GM10266 (cell line): Measurements from ENCODE around the gene RNF7.

Experiments
- DNase-seq: peaks from one replicate; pipeline ENCODE4 v3.0.0; 2012; ENCODE audit errors: extremely low spot score
- CTCF ChIP-seq: IDR thresholded peaks from 2 replicates; pipeline ENCODE4 v1.5.1; 2012; ENCODE audit warnings: mild to moderate bottlenecking, low read depth; ENCODE audit not compliant: control insufficient read depth, insufficient read depth; ENCODE audit errors: missing control alignments

The RNF7 gene

GRCh38 chr3:141737093-141737492 is 1.0 kb upstream of the RNF7 start:
- no peak for DNase-seq
- TF ChIP-seq CTCF, result no peak

DNA sequence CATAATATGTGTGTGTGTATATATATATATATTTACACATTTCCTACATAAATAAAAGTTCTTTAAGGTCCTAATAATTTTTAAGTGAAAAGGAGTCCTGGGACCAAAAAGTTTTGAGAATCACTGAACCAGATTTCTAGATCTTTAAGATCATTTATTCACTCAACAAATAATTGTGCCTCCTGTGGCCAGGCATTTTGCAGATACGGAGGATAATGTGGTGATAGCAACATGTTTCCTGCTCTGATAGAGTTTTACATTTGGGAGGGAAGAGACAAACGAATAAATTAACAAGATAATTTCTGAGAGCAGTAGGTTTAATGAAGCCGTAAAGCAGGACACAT is 448 bp upstream of the RNF7 start:
- DNase-seq, result no peak

GRCh38 chr3:141738891-141739363 is 829 bp downstream of the RNF7 start:
- peak; percentile 29 for DNase-seq

More for the DNA sequence above, 448 bp upstream of the RNF7 start:
- no peak for TF ChIP-seq CTCF

GRCh38 chr3:141739731-141740130 is 1.6 kb downstream of the RNF7 start:
- no peak for DNase-seq
- TF ChIP-seq CTCF, result no peak

More at GRCh38 chr3:141738891-141739363, 829 bp downstream of the RNF7 start:
- TF ChIP-seq CTCF, result no peak

DNA sequence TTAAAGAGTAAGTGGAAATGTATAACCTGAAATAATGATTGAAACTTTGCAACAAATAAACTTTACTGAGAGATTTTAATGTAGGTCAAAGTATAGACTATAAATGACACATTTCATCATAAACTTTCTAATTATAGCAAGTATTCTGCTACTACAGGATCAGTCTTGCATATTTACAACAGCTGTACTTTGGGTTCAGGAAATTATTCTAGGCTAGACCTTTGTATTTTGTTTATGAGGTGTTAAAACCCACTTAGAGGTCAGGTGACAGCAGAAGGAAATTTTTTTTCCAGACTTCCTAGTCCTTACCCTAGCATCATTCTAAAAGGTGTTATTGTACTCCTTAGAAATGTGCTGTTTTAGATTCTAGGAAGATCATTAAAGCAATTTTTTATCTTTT is 2.3 kb downstream of the RNF7 start:
- no peak for DNase-seq
- no peak for TF ChIP-seq CTCF

DNA sequence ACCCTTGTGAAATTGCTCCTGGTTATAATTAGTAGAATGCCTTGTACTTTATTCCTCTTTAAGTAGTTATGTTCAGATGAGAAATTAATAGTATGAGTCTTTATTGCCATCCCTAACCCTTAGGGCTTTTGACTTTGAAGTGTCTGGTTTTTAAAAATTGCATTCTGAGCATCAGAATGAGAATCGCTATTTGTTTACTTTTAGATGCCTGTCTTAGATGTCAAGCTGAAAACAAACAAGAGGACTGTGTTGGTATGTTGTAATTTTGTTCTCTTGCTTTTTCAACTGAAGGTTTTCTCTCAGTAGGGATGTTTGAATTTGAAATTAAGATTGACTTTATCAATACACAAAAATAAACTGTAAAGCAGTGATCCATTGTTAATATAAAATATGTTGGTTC is 5.2 kb downstream of the RNF7 start:
- no peak for DNase-seq
- TF ChIP-seq CTCF, result no peak

DNA sequence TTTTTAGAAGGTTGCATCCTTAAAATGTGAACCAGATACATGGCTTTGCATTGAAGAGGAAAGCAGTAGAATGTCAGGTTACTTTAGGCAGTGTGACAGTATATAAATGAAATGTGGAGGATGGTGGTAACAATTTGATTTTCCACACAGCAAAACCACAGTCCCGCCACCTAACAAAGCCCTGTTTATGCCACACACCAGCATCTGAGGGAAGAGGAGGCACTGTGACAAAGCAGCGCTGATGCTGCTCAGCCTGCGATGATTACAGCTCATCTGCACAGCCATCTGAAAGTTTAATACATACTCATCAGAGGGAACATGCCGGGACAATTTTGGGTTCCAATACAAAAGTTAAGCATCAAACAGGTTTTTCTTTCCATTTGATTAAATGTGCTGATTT is 8.9 kb downstream of the RNF7 start:
- no peak for TF ChIP-seq CTCF
- no peak for DNase-seq
